Calu3 (cell line): ENCODE data around the gene UST. TPM values are rescaled to one million over a fixed set of nuclear protein-coding genes. Genes with fewer than 3 reads are reported as not detected.

ENCODE experiments used
- BruUV-seq: library from RNA; stranded (reverse); fragments of 400-500 nt; replicated peaks from 2 replicates; lab custom pipeline; 2021; lab: Mats Ljungman, UMichigan
- CTCF ChIA-PET: fragments of 300-600 bp; sonication (Branson Sonifier 250); formaldehyde crosslinking; loops from one replicate; lab custom pipeline; 2022; ENCODE audit warnings: antibody characterized with exemption; lab: Charles Lee
- DNase-seq: peaks from one replicate; pipeline ENCODE4 v3.0.0; 2022
- H3K27ac Mint-ChIP-seq: one replicate; pipeline ENCODE4 v1.8.0; 2022; ENCODE audit warnings: mixed read lengths; ENCODE audit not compliant: unreplicated experiment
- H3K27me3 Mint-ChIP-seq: one replicate; pipeline ENCODE4 v1.8.0; 2022; ENCODE audit warnings: mixed read lengths; ENCODE audit not compliant: unreplicated experiment
- H3K36me3 Mint-ChIP-seq: one replicate; pipeline ENCODE4 v1.8.0; 2022; ENCODE audit warnings: mild to moderate bottlenecking, moderate library complexity, mixed read lengths; ENCODE audit not compliant: insufficient read depth, unreplicated experiment
- H3K4me1 Mint-ChIP-seq: one replicate; pipeline ENCODE4 v1.8.0; 2022; ENCODE audit warnings: mild to moderate bottlenecking, low read depth, mixed read lengths; ENCODE audit not compliant: unreplicated experiment
- H3K4me3 Mint-ChIP-seq: one replicate; pipeline ENCODE4 v1.8.0; 2022; ENCODE audit warnings: mild to moderate bottlenecking, low read depth, moderate library complexity, mixed read lengths; ENCODE audit not compliant: unreplicated experiment
- H3K9me3 Mint-ChIP-seq: one replicate; pipeline ENCODE4 v1.8.0; 2022; ENCODE audit warnings: low read depth, mixed read lengths; ENCODE audit not compliant: unreplicated experiment
- intact Hi-C: fragments of 100-400 bp; cut with micrococcal nuclease; formaldehyde crosslinking; loops from one replicate; pipeline ENCODE4 v1.10.0; 2022; ENCODE audit not compliant: unreplicated experiment
- total RNA-seq: library from RNA; stranded (reverse); gene quantifications from 2 replicates; pipeline ENCODE4 v1.2.3, GENCODE V29; 2022
- TF ChIP-seq, protein P1 (sequence below): fragments of 200-600 bp; IDR thresholded peaks from one replicate; pipeline ENCODE4 v1.8.0; 2022; ENCODE audit warnings: antibody characterized with exemption; ENCODE audit not compliant: unreplicated experiment

The UST gene
- total RNA-seq, 1 experiment from 2014 or later: 2.4 TPM

DNA sequence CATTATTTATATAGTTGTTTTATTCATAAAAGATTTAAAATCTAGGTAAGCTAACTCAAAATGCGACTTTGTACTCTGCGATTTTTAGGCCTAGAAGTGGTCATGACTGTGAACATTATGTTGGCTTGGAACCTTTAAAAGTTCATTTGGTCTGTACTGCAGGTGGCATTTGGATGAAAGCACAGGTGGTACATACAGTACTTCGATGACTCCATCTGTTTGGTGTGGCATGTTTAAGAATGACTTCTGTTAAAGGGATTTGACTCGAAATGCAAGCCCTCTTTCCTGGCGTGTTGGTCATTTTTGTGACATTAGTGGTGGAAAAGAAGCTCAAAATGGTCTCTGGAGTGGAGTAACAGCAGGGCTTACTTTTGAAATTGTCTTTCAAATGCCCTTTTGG, 118.1 kb downstream of the UST start:
- intact Hi-C loops: no loop called here
- no peaks in the 10 kb centered on the region for H3K9me3 Mint-ChIP-seq
- TF ChIP-seq, protein P1, sequence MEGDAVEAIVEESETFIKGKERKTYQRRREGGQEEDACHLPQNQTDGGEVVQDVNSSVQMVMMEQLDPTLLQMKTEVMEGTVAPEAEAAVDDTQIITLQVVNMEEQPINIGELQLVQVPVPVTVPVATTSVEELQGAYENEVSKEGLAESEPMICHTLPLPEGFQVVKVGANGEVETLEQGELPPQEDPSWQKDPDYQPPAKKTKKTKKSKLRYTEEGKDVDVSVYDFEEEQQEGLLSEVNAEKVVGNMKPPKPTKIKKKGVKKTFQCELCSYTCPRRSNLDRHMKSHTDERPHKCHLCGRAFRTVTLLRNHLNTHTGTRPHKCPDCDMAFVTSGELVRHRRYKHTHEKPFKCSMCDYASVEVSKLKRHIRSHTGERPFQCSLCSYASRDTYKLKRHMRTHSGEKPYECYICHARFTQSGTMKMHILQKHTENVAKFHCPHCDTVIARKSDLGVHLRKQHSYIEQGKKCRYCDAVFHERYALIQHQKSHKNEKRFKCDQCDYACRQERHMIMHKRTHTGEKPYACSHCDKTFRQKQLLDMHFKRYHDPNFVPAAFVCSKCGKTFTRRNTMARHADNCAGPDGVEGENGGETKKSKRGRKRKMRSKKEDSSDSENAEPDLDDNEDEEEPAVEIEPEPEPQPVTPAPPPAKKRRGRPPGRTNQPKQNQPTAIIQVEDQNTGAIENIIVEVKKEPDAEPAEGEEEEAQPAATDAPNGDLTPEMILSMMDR: no peak
- no peaks in the 10 kb centered on the region for H3K36me3 Mint-ChIP-seq
- H3K27ac Mint-ChIP-seq: no peak overlapping the region
- H3K4me1 Mint-ChIP-seq: no peaks in the 10 kb centered on the region
- BruUV-seq: no TSS peak
- H3K27me3 Mint-ChIP-seq: peaks cover 12% of the 10 kb centered on the region
- H3K4me3 Mint-ChIP-seq: no peak overlapping the region
- CTCF ChIA-PET: no interaction called here
- no peak for DNase-seq

DNA sequence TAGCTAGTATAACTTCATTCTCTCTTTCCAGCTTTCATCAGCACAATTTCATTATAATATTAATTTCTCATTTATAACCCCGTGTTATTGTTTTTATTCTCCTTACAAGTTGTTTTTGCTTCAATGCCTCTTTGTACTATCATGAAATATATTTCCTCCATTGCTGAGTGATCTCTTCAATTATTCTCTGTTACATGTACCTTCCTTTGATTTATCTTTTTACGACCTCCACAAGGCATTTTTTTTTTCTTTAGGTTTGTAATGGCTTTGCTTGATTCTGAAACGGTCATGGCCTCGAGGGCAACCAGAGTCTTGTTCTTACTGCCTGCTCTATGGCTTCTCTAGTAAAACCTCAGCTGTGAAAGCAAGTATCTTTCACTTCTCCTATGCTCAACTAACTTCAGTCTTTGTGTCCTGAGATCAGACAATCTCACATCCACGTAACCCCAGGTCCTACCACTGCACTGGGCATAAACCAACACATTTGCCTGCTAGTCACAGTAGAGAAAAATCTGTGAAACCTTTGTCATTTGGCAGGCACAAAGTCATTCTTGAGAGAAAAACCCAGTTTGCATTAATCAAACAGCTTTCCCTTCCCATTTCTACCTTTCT, 119.9 kb downstream of the UST start:
- CTCF ChIA-PET: no interaction called here
- TF ChIP-seq, protein P1: no peak
- H3K4me3 Mint-ChIP-seq: no peak overlapping the region
- BruUV-seq: no TSS peak
- no peak overlapping the region for H3K27ac Mint-ChIP-seq
- H3K36me3 Mint-ChIP-seq: no peaks in the 10 kb centered on the region
- no peak for DNase-seq
- no peaks in the 10 kb centered on the region for H3K4me1 Mint-ChIP-seq
- H3K9me3 Mint-ChIP-seq: no peaks in the 10 kb centered on the region
- intact Hi-C loops: no loop called here
- H3K27me3 Mint-ChIP-seq: peaks cover 1% of the 10 kb centered on the region

DNA sequence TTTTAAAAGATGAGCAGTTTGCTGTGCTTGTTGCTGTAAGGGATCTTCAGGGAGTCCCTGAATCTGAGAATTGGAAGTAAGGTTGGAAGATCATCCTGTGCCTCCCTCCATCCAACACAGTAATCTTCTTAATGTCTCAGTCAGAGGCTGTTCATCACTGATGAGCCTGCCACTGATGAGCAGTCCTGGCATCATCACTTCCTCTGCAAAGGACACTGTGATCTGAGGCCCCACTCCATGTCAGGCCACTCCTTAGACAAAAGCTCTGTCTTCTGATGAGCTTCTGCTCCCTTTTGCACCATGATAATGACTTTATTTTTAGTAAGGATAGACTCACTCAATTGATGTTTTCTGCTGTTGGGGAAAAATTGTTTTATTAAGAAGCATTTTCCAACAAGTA, 121.0 kb downstream of the UST start:
- no TSS peak for BruUV-seq
- Mint-ChIP-seq H3K9me3 (no peaks in the 10 kb centered on the region), H3K27me3 (no peaks in the 10 kb centered on the region), H3K27ac (no peak overlapping the region), H3K4me1 (no peaks in the 10 kb centered on the region), H3K36me3 (no peaks in the 10 kb centered on the region), H3K4me3 (no peak overlapping the region)
- TF ChIP-seq, protein P1: no peak
- CTCF ChIA-PET: no interaction called here
- DNase-seq: no peak
- intact Hi-C loops: no loop called here

DNA sequence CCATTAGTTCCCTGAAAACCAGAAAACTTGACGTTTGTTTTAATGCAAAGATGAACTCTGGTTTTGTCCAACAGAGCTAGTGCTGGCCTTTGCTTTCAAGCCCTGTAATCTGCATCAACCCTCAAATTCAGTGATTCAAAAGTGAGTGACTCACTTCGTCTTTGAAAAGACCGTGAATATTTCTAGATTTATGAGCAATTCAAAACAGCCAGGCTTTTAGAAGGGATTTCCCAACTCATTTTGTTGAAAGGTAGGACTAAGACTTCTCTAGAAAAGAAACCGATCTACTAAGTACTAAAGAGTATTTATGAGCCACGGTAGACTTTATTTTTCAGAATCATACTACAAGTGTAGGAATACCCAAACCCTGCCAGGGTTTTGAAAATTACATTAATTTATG, 121.5 kb downstream of the UST start:
- H3K27ac Mint-ChIP-seq: no peak overlapping the region
- no peak for DNase-seq
- CTCF ChIA-PET: no interaction called here

More for the DNA sequence above, 121.5 kb downstream of the UST start:
- no peaks in the 10 kb centered on the region for H3K4me1 Mint-ChIP-seq
- TF ChIP-seq, protein P1: no peak
- intact Hi-C loops: no loop called here
- H3K27me3 Mint-ChIP-seq: no peaks in the 10 kb centered on the region
- no peaks in the 10 kb centered on the region for H3K36me3 Mint-ChIP-seq
- H3K4me3 Mint-ChIP-seq: no peak overlapping the region
- BruUV-seq: no TSS peak
- H3K9me3 Mint-ChIP-seq: no peaks in the 10 kb centered on the region
